ENCODE results near the gene TMEM53.

DNA sequence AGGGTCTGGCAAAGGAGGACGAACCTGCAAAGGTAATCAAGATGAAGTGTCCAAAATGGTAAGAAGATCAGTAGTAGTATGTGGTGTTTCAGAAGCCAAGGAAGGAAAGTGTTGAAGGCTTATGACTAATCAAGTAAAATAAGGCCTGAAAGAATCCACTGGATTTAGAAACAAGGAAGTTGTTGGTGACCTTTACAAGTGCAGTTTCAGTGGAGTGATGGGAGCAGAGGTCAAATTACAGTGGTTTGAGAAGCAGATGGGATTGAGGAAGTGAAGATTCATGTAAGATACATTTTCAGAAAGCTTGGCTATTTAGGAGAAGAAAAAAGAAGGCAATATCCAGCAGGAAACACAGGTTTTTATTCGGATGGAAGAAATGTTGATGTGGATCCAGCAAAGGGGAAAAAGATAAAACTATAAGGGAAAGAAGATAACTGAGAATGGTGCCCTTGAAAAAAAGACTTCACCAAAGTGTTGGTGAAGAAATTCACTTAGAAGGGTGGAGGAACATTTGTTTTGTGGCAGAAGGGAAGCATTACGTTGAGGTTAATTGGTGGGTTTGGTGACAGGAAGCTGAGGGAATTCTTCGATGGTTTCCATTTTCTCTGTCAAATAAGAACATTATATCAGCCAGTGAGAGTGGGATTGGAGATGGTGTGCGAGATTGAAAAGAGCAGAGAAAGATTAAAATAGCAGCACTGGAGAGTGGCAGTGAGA, 2.4 kb upstream of the TMEM53 start:
- TF ChIP-seq, protein P1, sequence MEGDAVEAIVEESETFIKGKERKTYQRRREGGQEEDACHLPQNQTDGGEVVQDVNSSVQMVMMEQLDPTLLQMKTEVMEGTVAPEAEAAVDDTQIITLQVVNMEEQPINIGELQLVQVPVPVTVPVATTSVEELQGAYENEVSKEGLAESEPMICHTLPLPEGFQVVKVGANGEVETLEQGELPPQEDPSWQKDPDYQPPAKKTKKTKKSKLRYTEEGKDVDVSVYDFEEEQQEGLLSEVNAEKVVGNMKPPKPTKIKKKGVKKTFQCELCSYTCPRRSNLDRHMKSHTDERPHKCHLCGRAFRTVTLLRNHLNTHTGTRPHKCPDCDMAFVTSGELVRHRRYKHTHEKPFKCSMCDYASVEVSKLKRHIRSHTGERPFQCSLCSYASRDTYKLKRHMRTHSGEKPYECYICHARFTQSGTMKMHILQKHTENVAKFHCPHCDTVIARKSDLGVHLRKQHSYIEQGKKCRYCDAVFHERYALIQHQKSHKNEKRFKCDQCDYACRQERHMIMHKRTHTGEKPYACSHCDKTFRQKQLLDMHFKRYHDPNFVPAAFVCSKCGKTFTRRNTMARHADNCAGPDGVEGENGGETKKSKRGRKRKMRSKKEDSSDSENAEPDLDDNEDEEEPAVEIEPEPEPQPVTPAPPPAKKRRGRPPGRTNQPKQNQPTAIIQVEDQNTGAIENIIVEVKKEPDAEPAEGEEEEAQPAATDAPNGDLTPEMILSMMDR (IDR thresholded peaks at IDR 0.05): no peak
- no peak for TF ChIP-seq POLR2A (IDR thresholded peaks at IDR 0.05)

Measured in ovary (tissue), 3 donors.